Activated CD8-positive, alpha-beta memory T cell treated with anti-CD3 and anti-CD28 coated beads for 1 hour (primary cell): ENCODE results near the gene ADAD2.

Experiments used
- DNase-seq, 2 donors: peaks; one replicate each; pipeline ENCODE4 v3.0.0-alpha.2; 2020; ENCODE audit warnings: low read depth in 1 of 2; ENCODE audit errors: extremely low read depth in 1 of 2

ADAD2 gene

GRCh38 chr16:84190731-84191388 lies at the start of gene ADAD2:
Gene ADAD2, plus strand, starts transcription at chr16:84191157. Its CDS starts 74 bp downstream, at chr16:84191231.
- no peak for DNase-seq

- no peak for DNase-seq
These were observed 47.9 kb upstream of the ADAD2 start for GRCh38 chr16:84143081-84143480.

GRCh38 chr16:84143784-84144199 lies 47.2 kb upstream of the ADAD2 start:
- DNase-seq: no peak

- peak in 1 of 2 donors; percentile 21 for DNase-seq
These were observed 46.6 kb upstream of the ADAD2 start for GRCh38 chr16:84144209-84144858.

GRCh38 chr16:84144859-84145639 lies 45.9 kb upstream of the ADAD2 start, which contains the start of the genes DNAAF1 and HSDL1:
Gene DNAAF1, plus strand, starts transcription at chr16:84145308. Its CDS starts 133 bp downstream, at chr16:84145441.
Gene HSDL1, minus strand, starts transcription at chr16:84145177. Its CDS starts 13,856 bp downstream, at chr16:84131321.
- DNase-seq: peak; percentile 76 to 96

- DNase-seq: no peak
These were observed 40.0 kb upstream of the ADAD2 start for GRCh38 chr16:84150926-84151325.

- no peak for DNase-seq
These were observed 37.2 kb upstream of the ADAD2 start for GRCh38 chr16:84153660-84154214.

- no peak for DNase-seq
These were observed 35.7 kb upstream of the ADAD2 start for GRCh38 chr16:84155226-84155625.

- DNase-seq: no peak
These were observed 35.2 kb upstream of the ADAD2 start for GRCh38 chr16:84155771-84156170.

GRCh38 chr16:84156342-84156784 lies 34.6 kb upstream of the ADAD2 start:
- no peak for DNase-seq

- DNase-seq: no peak
These were observed 31.9 kb upstream of the ADAD2 start for GRCh38 chr16:84159007-84159406.

- no peak for DNase-seq
These were observed 31.2 kb upstream of the ADAD2 start for GRCh38 chr16:84159800-84160199.

GRCh38 chr16:84161037-84161436 lies 29.9 kb upstream of the ADAD2 start:
- DNase-seq: no peak

- DNase-seq: no peak
These were observed 29.2 kb upstream of the ADAD2 start for GRCh38 chr16:84161801-84162200.

- no peak for DNase-seq
These were observed 25.2 kb upstream of the ADAD2 start for GRCh38 chr16:84165746-84166145.

GRCh38 chr16:84166796-84167695 lies 23.9 kb upstream of the ADAD2 start:
- DNase-seq: no peak

GRCh38 chr16:84169765-84170310 lies 21.1 kb upstream of the ADAD2 start:
- DNase-seq: no peak

- no peak for DNase-seq
These were observed 16.6 kb upstream of the ADAD2 start for GRCh38 chr16:84174396-84174795.

GRCh38 chr16:84175350-84176081 lies 15.4 kb upstream of the ADAD2 start:
- DNase-seq: peak in 1 of 2 donors; percentile 45
